ENCODE measurements around the gene TRAK1. TPM values are rescaled to one million over a fixed set of nuclear protein-coding genes. Genes with fewer than 3 reads are reported as not detected.

Gene TRAK1
- total RNA-seq, 1 donor from 2014 or later, result 50.7 TPM

GRCh38 chr3:42262525-42262924 is 171.4 kb downstream of the TRAK1 start:
- TF ChIP-seq CTCF (IDR thresholded peaks at IDR 0.05; ENCODE audit: unreplicated experiment), result no peak
- Mint-ChIP-seq H3K27ac (no peak overlapping the region), H3K4me3 (no peak overlapping the region), H3K9me3 (no peaks in the 10 kb centered on the region), H3K27me3 (ENCODE audit: low read depth) (peaks cover 90% of the 10 kb centered on the region), H3K36me3 (no peaks in the 10 kb centered on the region), H3K4me1 (no peaks in the 10 kb centered on the region)
- no peak for DNase-seq (ENCODE audit: low spot score in 2 of 2, unreplicated experiment in 2 of 2)

DNA sequence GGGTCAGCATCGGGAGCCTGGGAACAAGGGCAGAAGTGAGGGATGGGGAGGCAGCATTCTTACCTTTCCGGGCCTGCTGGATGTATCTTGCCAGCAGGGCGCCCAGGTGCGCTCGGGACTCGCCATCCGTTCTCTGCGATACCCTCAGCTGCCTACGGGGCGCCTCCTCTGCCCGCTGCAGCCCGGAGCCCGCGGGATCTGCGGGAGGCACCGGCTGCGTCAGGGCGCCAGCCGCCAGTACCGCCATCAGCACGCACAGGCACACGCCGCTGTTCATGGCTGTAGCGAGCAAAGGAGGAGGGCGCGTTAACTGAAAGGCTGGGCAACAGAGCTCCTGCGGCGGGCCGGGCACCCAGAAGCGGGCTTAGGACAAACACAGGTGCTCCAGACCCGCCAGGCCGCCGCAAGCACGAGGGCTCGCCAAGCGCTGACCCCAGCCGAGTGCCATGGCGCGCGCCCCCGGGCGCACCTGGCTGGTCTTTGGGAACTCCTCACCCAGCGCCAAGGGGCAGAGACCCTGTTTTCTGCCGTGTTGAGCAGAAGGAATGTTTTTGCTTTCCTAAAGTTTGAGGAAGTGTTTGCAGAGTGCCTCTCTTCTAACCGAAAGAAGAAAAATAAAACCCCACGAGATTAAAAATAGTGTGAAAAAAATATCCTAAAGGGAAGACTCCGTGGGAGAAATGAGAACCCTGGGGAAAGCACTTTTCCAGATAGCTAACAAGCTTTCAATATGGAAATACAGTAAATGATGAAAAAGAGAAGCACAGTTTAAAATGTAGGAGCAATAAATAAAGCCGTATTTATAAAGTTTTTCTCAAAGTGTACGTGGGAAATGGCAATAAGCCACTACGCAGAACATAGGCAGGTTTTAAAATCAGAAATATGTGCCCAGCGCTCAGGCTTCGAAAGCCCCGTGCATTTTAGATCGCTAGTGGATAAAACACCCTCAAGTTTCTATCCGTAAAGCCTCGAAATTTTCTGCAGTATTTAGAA is 172.5 kb downstream of the TRAK1 start:
- Mint-ChIP-seq H3K27me3 (ENCODE audit: low read depth) (peaks cover 90% of the 10 kb centered on the region), H3K9me3 (no peaks in the 10 kb centered on the region), H3K4me3 (no peak overlapping the region), H3K4me1 (no peaks in the 10 kb centered on the region), H3K36me3 (no peaks in the 10 kb centered on the region), H3K27ac (no peak overlapping the region)
- no peak for DNase-seq (ENCODE audit: low spot score in 2 of 2, unreplicated experiment in 2 of 2)
- TF ChIP-seq CTCF (IDR thresholded peaks at IDR 0.05; ENCODE audit: unreplicated experiment), result no peak

DNA sequence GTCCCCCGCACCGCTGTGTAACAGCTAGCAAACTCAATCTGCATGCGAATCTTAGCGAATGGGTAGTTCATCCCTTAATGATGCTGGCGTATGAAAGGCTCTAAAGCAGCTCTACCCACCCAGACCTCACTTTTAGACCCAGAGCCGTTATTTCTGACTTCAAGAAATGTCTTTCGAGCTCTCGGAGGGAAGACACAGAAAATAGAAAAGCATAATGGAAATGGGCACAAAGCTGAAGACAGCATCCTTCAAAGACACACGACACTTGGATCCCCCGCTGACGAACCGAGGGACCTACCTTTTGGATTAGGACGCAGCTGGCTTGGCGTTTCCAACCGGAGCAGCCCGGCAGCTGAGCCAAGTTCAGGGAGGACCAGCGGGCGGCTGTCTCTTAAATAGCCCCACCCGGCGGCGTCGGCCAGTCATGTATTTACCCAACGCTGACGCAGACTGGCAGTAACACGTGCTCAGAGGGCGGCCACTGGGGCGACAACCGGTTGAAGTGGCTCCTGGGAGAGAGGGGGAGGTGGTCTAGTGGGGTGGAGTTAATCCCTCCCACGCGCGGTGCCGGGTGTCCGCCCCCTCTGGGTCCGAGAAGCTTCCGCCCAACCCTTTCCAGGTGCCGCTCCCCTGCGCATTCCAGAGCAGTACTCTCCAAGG is 173.4 kb downstream of the TRAK1 start:
- Mint-ChIP-seq H3K4me3 (no peak overlapping the region), H3K4me1 (no peaks in the 10 kb centered on the region), H3K9me3 (no peaks in the 10 kb centered on the region), H3K27me3 (ENCODE audit: low read depth) (peaks cover 94% of the 10 kb centered on the region), H3K36me3 (no peaks in the 10 kb centered on the region), H3K27ac (no peak overlapping the region)
- no peak for DNase-seq (ENCODE audit: low spot score in 2 of 2, unreplicated experiment in 2 of 2)
- no peak for TF ChIP-seq CTCF (IDR thresholded peaks at IDR 0.05; ENCODE audit: unreplicated experiment)

DNA sequence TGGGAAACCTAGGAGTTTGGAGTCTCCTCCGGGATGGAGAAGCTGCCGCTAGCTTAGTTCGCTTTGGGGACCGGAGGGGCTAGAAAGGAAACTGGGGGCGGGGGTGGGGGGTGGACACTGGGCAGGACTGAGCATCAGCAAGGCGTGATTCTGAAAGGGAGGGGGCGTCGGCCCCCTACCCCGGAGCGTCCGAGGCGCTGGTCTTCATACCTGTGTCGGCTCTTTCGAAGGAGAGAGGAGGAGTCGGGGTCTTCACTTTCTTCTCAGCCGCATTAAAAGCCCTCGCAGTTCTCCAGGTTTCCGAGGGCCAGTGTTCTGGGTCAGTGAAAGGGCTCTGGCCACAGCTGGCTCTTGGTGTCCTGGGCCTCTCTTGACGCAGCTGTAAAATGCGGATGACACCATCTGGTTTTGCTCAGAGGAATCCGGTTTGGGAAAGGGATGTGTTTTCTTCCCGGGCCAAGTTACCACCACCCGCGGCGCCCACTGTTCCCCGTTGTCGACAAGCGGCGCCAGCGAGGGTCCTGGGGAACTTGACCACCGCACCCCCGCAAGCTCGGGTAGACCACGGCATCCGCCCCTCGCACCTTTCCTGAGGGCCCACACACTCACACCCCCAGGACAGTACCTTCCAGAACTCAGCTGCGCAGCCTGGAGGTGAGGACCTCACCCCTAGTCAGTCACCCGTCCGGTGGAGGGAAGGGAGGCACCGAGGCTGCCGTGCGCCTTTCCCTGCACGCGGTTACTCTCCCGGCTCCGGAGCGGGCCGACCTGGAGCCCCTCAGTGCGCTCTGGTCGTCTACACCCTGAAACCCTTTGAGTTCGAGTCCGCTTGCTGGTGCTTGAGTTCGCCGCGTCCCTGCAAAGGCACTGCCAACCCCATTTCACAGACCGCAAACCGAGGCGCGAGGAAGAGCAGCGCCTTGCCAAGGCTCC is 174.2 kb downstream of the TRAK1 start:
- Mint-ChIP-seq H3K4me1 (no peaks in the 10 kb centered on the region), H3K4me3 (no peak overlapping the region), H3K27ac (no peak overlapping the region), H3K27me3 (ENCODE audit: low read depth) (peaks cover 93% of the 10 kb centered on the region), H3K36me3 (no peaks in the 10 kb centered on the region), H3K9me3 (no peaks in the 10 kb centered on the region)
- TF ChIP-seq CTCF (IDR thresholded peaks at IDR 0.05; ENCODE audit: unreplicated experiment), result no peak
- DNase-seq (ENCODE audit: low spot score in 2 of 2, unreplicated experiment in 2 of 2), result no peak

- no peak within 1 kb of the TSS for H3K4me3 Mint-ChIP-seq
- no peaks in the 10 kb centered on the region for H3K4me1 Mint-ChIP-seq
- no peak within 1 kb of the TSS for H3K27ac Mint-ChIP-seq
- no peak for TF ChIP-seq CTCF (IDR thresholded peaks at IDR 0.05; ENCODE audit: unreplicated experiment)
- peaks cover 3% of the 10 kb centered on the region for H3K9me3 Mint-ChIP-seq
- peaks cover 94% of the 10 kb centered on the region for H3K27me3 Mint-ChIP-seq (ENCODE audit: low read depth)
- no peaks in the 10 kb centered on the region for H3K36me3 Mint-ChIP-seq
- no peak for DNase-seq (ENCODE audit: low spot score in 2 of 2, unreplicated experiment in 2 of 2)
Observed at GRCh38 chr3:42266085-42266484, 174.9 kb downstream of the TRAK1 start, which contains the start of gene CCK. Gene CCK (minus strand): TSS chr3:42266185. CDS start chr3:42263630, 2,555 bp downstream.

All from mesothelial cell of epicardium (in vitro differentiated cells).